NCI-H1092 treated with DMSO at 0.1 percent for 48 hours (cell line): ENCODE measurements around the gene EIF1AX.
"Not testable (repeated sequence)": the region's sequence is repeated elsewhere in the genome, so short reads cannot be mapped to it uniquely, and the experiment has no call there.

Experiments used
- DNase-seq: peaks from one replicate; lab custom pipeline; 2025; lab: John Stamatoyannopoulos, UW

The EIF1AX gene

DNA sequence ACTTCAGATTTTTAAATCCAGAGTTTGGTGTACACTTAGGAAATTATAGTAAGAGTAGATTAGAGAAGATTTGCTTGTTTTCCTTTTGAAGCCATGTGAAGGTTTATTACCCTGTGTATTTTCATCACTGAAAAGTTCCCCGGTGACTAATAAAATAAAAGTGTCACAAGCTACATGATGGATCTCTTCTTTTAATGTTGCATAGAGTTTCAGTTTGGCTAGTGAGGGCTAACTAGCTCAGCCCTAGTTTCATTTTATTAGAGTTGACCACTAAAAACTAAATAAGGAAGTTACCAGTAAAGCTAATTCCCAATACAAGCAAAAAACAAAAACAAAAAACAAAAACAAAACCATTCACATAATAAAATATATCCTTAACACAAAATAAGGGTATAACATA is 14.8 kb downstream of the EIF1AX start:
- not testable (repeated sequence) for DNase-seq

DNA sequence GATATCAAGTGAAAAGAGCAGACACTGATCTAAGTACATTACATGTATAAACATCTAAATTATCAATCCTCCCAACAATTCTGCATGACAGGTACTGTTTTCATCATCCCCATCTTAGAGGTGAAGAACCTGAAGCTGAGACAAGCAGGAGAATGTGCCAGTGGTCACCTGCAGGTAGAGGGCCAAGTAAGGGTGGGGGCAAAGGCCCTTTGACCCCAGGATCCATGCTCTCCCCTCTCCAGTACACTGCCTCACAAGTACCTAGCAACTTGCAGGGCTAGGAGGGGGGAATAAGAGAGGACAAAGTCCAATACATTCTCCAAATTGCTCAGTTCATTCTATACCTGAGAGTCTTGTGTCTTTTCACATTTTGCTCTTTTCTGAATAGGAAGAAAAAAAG is 16.7 kb downstream of the EIF1AX start:
- no peak for DNase-seq

DNA sequence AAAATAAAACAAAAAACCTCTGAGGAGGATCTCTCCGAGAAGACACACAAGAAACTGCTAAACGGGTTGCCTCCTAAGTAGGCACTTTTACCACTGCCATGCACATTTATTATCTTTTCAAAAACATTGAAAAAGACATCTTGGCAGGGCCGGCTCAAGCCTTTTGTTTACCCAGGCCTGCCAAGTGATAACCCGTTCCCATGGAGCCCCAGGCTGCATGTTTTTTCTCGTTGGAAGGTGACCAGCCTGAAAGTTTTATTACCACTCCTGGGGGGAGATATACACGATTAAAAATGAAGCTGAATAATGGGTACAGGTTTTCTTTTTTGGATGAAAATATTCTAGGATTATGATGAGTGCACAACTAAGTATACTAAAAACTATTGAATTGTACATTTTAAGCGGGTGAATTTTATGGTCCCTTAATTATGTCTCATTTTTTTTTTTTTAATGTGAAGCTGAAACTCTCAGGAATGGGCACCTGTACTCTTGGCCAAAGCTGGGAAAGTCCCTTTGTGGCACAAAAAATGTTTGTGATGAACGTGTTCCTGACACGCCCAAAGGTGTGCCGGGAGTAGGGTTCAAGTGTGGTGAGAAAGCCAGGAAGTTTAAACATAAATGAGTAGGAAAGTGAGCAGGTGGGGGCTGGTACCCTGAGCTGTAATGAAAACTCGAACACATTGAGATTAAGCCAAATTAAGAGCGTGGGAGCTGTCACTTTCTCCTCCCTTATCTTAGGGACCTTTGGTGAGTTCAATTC is 23.4 kb downstream of the EIF1AX start:
- peak; percentile 15 for DNase-seq

DNA sequence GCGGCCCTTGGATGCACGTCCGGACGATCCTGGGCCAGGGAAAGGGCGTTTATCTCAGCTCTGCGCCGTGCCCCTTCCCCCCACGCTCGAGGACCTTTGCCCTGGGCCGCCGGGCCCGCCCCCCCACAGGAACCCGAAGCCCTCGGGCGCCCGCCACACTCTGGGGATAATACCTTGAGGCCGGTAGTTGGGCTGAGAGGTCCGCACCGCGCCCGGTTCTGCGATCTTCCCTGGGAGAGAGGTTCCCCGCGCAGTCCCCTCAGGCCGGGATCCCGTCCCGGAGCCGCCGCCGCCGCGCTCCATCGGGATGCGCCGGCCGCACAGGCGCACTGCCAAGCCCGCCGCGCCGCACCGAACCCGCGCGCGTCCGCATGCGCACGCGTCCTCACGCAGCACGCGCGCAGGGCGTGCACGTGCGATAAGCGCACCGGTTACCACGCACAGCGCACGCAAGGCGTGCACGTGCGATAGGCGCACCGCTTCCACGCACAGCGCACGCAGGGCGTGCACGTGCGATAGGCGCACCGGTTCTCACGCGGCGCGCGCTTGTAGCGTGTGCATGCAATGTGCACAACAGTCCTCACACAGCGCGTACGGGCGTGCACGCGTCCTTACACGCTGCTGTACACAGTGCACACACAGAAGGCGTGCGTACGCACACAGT is 24.9 kb downstream of the EIF1AX start, which contains the start of gene MAP7D2:
TSS of gene MAP7D2 (minus strand) at position 331 of the 664 bp plus-strand sequence. CDS start at position 303, 28 bp downstream.
- no peak for DNase-seq

DNA sequence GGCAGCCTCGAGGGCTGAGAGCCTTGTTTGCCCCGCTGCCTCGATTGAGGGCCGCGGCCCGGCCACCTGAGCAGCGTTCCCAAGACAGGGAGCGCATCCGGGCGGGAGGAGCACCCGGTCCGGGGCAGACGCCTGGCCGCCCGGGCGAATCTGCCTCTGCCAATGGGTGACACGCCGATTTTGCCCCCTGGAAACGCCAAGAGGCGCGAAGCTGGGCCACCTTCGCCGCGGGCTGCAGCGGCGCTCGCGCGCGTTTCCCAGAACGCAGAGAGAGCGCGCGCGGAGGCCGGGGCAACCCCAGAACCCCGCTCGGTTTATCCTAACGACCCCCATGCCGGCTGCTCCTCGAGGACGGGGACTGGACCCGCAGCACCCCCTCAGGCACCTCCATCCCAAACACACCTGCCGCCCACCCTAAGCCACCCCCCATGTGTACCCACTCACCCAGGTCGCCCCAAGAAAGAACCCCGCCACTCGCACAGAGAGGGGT is 25.5 kb downstream of the EIF1AX start:
- peak; percentile 36 for DNase-seq

DNA sequence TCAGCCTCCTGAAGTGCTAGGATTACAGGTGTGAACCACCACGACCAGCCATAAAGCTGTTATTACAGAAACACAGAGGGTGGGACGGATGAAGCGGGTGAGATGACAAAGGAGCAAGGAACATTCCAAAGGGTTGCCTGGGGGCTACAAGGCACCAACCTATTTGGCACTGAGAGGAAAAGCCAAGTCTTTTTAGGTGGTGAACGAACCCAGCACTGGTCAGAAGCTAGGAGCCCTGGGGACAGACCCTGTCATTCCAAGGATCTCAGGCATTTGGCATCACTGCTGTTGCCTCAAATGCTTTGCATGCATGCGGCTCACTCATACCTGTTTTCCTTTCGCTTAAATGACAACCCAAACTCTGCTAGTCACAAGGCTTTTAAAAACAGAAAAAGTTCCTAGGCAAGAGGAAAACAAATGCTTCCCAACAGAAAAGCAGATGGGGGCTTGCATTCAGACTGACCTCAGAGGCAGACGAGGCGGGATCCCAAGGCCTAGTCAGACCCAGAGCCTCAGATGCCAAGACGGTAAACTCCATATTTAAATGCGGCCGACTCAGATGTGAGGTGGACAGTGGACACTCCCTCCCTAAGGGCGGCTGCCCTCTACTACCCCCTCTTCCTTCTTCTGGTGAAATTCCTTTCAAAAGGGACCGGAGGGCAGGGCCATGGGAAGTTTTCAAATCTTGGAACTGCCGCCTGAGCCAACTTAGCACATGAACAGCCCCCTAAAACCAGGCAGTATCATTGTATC is 29.4 kb downstream of the EIF1AX start:
- DNase-seq = no peak

DNA sequence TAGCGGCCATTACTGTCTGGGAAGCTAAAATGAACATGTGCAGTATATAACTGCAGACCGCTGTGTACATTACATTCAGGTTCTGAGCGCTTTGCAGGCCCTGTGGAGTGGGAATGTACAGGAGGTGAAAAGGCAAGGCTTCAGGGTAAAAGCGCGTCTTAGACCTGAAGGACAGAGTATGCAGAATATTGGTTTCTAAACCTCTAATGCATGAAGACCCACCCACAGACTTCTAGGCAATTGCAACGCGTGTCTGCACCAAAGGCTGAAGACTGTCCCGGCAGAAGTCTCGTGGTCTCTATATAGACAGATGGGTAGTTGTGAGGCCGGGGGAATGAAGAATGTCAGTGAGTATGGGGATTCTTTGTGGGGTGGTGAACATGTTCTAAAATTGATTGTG is 30.4 kb downstream of the EIF1AX start:
- DNase-seq = no peak

DNA sequence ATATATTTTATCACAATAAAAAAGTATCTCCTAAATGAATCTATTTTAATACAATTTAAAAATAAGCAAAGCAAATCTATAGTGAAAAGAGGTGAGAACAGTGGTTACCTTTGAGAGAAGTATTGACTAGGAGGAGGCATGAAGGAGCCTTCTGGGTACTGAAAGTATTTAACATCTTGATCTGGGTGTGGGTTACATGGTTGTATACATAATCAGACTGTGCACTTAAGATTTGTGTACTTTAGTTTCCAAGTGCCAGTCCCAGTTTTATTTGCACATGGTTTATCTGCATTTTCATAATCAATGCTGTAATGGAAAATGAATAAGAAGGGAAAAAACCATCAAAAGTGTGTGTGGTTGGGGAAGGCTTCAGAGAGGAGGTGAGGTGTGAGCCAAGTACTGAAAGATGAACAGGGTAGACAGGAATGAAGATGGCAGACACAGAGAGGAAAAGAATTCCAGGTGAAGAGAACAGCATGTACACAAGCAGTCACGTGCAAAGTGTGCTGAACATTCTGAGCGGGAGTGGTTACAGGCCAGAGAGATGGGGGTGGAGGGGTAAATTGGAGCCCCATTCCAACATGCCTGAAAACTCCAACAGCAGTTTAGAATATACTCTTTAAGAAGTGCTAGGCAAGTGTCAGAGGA is 39.6 kb downstream of the EIF1AX start:
- DNase-seq = no peak

DNA sequence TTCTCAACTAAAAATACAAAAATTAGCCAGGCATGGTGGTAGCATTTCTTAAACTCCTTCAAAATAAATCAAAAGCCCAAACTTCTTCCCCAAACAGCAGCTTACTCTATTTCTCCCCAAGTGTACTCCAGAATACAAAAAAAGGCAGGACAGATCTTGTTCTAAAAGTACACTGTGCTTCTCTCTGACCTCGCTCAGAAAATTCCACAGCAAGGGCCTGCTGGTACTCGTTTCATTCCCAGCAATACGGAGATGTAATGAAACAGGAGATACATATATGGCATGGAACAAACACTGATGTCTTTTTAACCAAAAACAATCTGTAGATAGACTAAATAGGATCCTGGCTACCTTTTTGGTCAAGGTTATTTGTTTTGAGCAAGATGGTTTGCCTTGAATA is 50.1 kb downstream of the EIF1AX start:
- no peak for DNase-seq

DNA sequence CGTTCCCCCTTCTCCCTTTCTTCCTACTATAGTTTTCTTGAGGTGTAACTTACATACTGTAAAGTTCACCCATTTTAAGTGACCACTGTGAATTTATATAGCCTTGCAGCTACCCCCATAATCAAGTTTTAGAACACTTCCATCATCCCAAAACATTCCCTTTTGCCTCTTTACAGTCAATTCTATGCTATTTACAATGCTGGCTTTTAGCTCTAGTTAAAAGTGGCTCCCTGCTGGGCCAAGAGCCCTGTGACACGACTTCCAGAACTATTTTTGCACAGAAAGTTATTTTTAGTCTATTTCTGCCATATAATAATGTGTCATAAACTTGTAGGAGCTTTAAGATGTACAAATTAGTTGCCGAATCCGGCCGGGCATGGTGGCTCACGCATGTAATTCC is 51.8 kb downstream of the EIF1AX start:
- no peak for DNase-seq

DNA sequence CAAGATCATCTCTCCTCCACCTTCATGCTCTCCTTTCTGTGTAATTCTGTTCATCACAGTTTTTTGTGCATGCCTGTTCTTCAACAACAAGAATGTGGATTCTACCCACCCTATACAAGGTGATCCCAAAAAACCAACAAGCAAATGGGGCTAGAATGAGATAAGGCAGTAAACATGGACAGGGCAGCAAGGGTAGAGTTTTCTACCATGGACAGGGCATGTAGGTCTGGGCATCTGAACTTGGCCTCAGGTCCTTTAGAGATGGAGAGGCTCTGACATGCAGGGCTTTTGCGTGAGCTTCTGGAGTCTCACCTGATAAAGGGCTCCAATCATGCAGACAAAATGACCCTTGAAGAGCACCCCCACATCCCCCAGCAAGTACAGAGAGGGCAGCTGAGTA is 61.4 kb downstream of the EIF1AX start:
- no peak for DNase-seq
